Activated naive CD4-positive, alpha-beta T cell treated with anti-CD3 and anti-CD28 coated beads, Interleukin-2, amount 10 ng/mL, durations not matched to agents 7 days and 5 days (primary cell): ENCODE measurements around the gene TRIM24.
A peak's percentile ranks its signal among the peaks of the same experiment; 100 is the strongest.

Source experiments
- CTCF ChIA-PET: fragments of 350-600 bp; sonication (Branson Sonifier 250); formaldehyde crosslinking; loops from one replicate; lab custom pipeline; 2021; ENCODE audit warnings: antibody characterized with exemption; lab: Charles Lee
- DNase-seq: peaks from one replicate; pipeline ENCODE4 v3.0.0-alpha.2; 2020
- H3K27ac Mint-ChIP-seq: one replicate; pipeline ENCODE4 v1.8.0; 2021; ENCODE audit warnings: mild to moderate bottlenecking, moderate library complexity, mixed read lengths
- H3K27me3 Mint-ChIP-seq: one replicate; pipeline ENCODE4 v1.8.0; 2021; ENCODE audit warnings: mild to moderate bottlenecking, mixed read lengths
- H3K36me3 Mint-ChIP-seq: one replicate; pipeline ENCODE4 v1.8.0; 2021; ENCODE audit warnings: mixed read lengths
- H3K4me1 Mint-ChIP-seq: one replicate; pipeline ENCODE4 v1.8.0; 2021; ENCODE audit warnings: mixed read lengths
- H3K4me3 Mint-ChIP-seq: one replicate; pipeline ENCODE4 v1.8.0; 2021; ENCODE audit warnings: mild to moderate bottlenecking, moderate library complexity, mixed read lengths
- H3K9me3 Mint-ChIP-seq: one replicate; pipeline ENCODE4 v1.8.0; 2021; ENCODE audit warnings: mixed read lengths

Gene TRIM24

DNA sequence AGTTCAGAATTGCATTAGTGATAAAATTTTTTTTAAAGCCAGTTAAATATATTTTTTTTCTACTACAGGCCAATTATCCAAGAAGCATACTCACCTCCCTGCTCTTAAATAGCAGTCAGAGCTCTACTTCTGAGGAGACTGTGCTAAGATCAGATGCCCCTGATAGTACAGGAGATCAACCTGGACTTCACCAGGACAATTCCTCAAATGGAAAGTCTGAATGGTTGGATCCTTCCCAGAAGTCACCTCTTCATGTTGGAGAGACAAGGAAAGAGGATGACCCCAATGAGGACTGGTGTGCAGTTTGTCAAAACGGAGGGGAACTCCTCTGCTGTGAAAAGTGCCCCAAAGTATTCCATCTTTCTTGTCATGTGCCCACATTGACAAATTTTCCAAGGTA, 119.1 kb downstream of the TRIM24 start:
- H3K27ac Mint-ChIP-seq = no peak overlapping the region
- DNase-seq = no peak
- no peaks in the 10 kb centered on the region for H3K9me3 Mint-ChIP-seq
- peaks cover 75% of the 10 kb centered on the region for H3K36me3 Mint-ChIP-seq
- no peak overlapping the region for H3K4me3 Mint-ChIP-seq
- peaks cover 3% of the 10 kb centered on the region for H3K4me1 Mint-ChIP-seq
- CTCF ChIA-PET = no interaction called here
- H3K27me3 Mint-ChIP-seq = no peaks in the 10 kb centered on the region

DNA sequence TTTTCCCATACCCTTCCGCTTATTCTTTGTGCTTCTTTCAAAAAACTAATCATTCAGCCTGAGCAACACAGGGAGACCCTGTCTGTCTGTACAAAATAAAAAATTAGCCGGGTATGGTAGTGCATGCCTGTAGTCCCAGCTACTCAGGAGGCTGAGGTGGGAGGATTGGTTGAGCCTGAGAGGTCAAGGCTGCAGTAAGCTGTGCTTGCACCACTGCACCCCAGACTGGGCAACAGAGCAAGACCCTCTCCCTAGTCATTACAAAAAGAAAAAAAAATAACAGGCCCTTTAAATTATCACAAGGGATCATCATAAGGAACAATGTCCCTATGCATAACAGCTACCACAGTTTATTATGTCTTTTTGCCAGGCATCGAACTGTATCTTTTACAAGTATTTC, 119.6 kb downstream of the TRIM24 start:
- Mint-ChIP-seq H3K9me3 (no peaks in the 10 kb centered on the region), H3K36me3 (peaks cover 75% of the 10 kb centered on the region), H3K27ac (no peak overlapping the region), H3K27me3 (no peaks in the 10 kb centered on the region), H3K4me1 (peaks cover 3% of the 10 kb centered on the region), H3K4me3 (no peak overlapping the region)
- DNase-seq = no peak
- CTCF ChIA-PET = no interaction called here

- H3K36me3 Mint-ChIP-seq = peaks cover 80% of the 10 kb centered on the region
- no peaks in the 10 kb centered on the region for H3K27me3 Mint-ChIP-seq
- H3K9me3 Mint-ChIP-seq = no peaks in the 10 kb centered on the region
- H3K27ac Mint-ChIP-seq = no peak overlapping the region
- H3K4me1 Mint-ChIP-seq = no peaks in the 10 kb centered on the region
- DNase-seq = no peak
- CTCF ChIA-PET = no interaction called here
- H3K4me3 Mint-ChIP-seq = no peak overlapping the region
Measured at GRCh38 chr7:138581065-138581464, 121.0 kb downstream of the TRIM24 start.

- H3K27me3 Mint-ChIP-seq = no peaks in the 10 kb centered on the region
- no peak for DNase-seq
- CTCF ChIA-PET = no interaction called here
- H3K36me3 Mint-ChIP-seq = peaks cover 75% of the 10 kb centered on the region
- no peaks in the 10 kb centered on the region for H3K9me3 Mint-ChIP-seq
- H3K4me3 Mint-ChIP-seq = no peak overlapping the region
- no peak overlapping the region for H3K27ac Mint-ChIP-seq
- no peaks in the 10 kb centered on the region for H3K4me1 Mint-ChIP-seq
Measured at GRCh38 chr7:138584283-138584682, 124.2 kb downstream of the TRIM24 start.

DNA sequence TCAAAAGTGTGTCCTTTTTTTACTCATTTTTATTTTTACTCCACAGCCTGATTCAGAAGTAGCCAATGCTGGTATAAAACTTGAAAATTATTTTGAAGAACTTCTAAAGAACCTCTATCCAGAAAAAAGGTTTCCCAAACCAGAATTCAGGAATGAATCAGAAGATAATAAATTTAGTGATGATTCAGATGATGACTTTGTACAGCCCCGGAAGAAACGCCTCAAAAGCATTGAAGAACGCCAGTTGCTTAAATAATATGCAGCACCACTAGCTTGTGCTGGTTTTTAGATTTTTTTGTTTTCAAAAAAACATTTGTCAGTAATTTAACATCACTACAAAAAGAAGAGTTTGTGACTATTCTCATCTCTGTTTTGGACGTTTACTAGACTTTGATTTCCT, 124.6 kb downstream of the TRIM24 start:
- Mint-ChIP-seq H3K4me3 (no peak overlapping the region), H3K27ac (peak overlapping the region; percentile 4), H3K27me3 (no peaks in the 10 kb centered on the region), H3K9me3 (no peaks in the 10 kb centered on the region), H3K4me1 (no peaks in the 10 kb centered on the region), H3K36me3 (peaks cover 71% of the 10 kb centered on the region)
- CTCF ChIA-PET = no interaction called here
- DNase-seq = no peak

GRCh38 chr7:138585283-138585993, 125.4 kb downstream of the TRIM24 start:
- Mint-ChIP-seq H3K36me3 (peaks cover 64% of the 10 kb centered on the region), H3K4me3 (no peak overlapping the region), H3K9me3 (no peaks in the 10 kb centered on the region), H3K4me1 (no peaks in the 10 kb centered on the region), H3K27ac (no peak overlapping the region), H3K27me3 (no peaks in the 10 kb centered on the region)
- DNase-seq = no peak
- CTCF ChIA-PET = no interaction called here

DNA sequence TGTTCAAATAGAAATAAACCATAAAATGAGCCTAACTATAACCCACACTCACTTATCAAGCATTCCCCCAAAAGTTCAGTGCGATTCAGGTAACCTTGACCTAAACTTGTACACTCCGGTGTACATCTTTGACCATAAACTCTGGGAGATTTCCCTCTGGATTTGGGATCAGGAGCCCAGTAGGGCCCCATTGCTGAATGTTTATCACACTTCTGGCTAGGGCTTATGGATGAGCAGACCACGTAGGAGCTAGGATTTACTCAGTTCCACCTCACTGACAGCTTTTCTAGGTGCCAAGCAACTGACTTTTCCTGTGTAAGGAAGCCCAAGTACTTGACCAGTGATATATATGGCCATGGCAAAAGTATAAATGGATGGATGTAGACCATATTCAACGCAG, 127.4 kb downstream of the TRIM24 start:
- H3K4me1 Mint-ChIP-seq = no peaks in the 10 kb centered on the region
- no peaks in the 10 kb centered on the region for H3K27me3 Mint-ChIP-seq
- H3K9me3 Mint-ChIP-seq = no peaks in the 10 kb centered on the region
- no peak for DNase-seq
- H3K27ac Mint-ChIP-seq = no peak overlapping the region
- peaks cover 49% of the 10 kb centered on the region for H3K36me3 Mint-ChIP-seq
- no peak overlapping the region for H3K4me3 Mint-ChIP-seq
- CTCF ChIA-PET = no interaction called here

GRCh38 chr7:138588986-138589385, 128.9 kb downstream of the TRIM24 start:
- Mint-ChIP-seq H3K36me3 (peaks cover 38% of the 10 kb centered on the region), H3K27me3 (no peaks in the 10 kb centered on the region), H3K4me1 (no peaks in the 10 kb centered on the region), H3K4me3 (no peak overlapping the region), H3K27ac (no peak overlapping the region), H3K9me3 (no peaks in the 10 kb centered on the region)
- CTCF ChIA-PET = no interaction called here
- DNase-seq = no peak

- Mint-ChIP-seq H3K4me3 (no peak overlapping the region), H3K27ac (no peak overlapping the region), H3K9me3 (no peaks in the 10 kb centered on the region), H3K4me1 (no peaks in the 10 kb centered on the region), H3K27me3 (no peaks in the 10 kb centered on the region), H3K36me3 (peaks cover 27% of the 10 kb centered on the region)
- CTCF ChIA-PET = no interaction called here
- DNase-seq = no peak
Measured at GRCh38 chr7:138590154-138590553, 130.1 kb downstream of the TRIM24 start.

GRCh38 chr7:138595454-138595853, 135.4 kb downstream of the TRIM24 start:
- no peak for DNase-seq
- no peaks in the 10 kb centered on the region for H3K4me1 Mint-ChIP-seq
- CTCF ChIA-PET = no interaction called here
- H3K4me3 Mint-ChIP-seq = no peak overlapping the region
- H3K9me3 Mint-ChIP-seq = no peaks in the 10 kb centered on the region
- no peaks in the 10 kb centered on the region for H3K27me3 Mint-ChIP-seq
- H3K27ac Mint-ChIP-seq = no peak overlapping the region
- H3K36me3 Mint-ChIP-seq = no peaks in the 10 kb centered on the region

DNA sequence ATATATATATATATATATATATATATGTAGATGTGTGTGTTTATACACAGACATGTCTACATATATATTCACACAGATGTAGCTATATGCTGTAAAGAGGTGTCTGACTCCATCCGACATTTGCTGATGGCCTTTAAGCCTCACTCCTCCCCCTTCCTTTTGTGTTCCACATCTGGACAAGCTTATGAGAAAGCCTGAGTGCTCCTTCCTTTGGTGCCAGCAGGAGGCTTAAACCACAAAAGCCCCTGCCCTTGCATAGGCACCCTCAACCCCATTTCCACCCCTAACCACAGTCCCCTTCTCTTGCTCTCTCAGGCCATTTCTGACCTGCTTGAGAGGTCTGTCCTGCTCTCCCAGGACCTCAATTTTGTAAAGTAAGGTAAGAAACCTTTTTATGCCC, 142.4 kb downstream of the TRIM24 start:
- Mint-ChIP-seq H3K27ac (no peak overlapping the region), H3K36me3 (no peaks in the 10 kb centered on the region), H3K9me3 (peaks cover 2% of the 10 kb centered on the region), H3K27me3 (no peaks in the 10 kb centered on the region), H3K4me1 (no peaks in the 10 kb centered on the region), H3K4me3 (no peak overlapping the region)
- CTCF ChIA-PET = no interaction called here
- DNase-seq = no peak

- Mint-ChIP-seq H3K36me3 (no peaks in the 10 kb centered on the region), H3K4me1 (peaks cover 3% of the 10 kb centered on the region), H3K9me3 (peaks cover 2% of the 10 kb centered on the region), H3K4me3 (no peak overlapping the region), H3K27me3 (no peaks in the 10 kb centered on the region), H3K27ac (no peak overlapping the region)
- CTCF ChIA-PET = no interaction called here
- DNase-seq = no peak
Measured at GRCh38 chr7:138603549-138604318, 143.7 kb downstream of the TRIM24 start.

- Mint-ChIP-seq H3K36me3 (no peaks in the 10 kb centered on the region), H3K27me3 (no peaks in the 10 kb centered on the region), H3K27ac (no peak overlapping the region), H3K9me3 (peaks cover 2% of the 10 kb centered on the region), H3K4me1 (peaks cover 3% of the 10 kb centered on the region), H3K4me3 (no peak overlapping the region)
- CTCF ChIA-PET = no interaction called here
- no peak for DNase-seq
Measured at GRCh38 chr7:138606236-138606635, 146.2 kb downstream of the TRIM24 start.

- Mint-ChIP-seq H3K27ac (no peak overlapping the region), H3K27me3 (no peaks in the 10 kb centered on the region), H3K36me3 (no peaks in the 10 kb centered on the region), H3K4me3 (no peak overlapping the region), H3K4me1 (peaks cover 3% of the 10 kb centered on the region), H3K9me3 (peaks cover 2% of the 10 kb centered on the region)
- no peak for DNase-seq
- CTCF ChIA-PET = no interaction called here
Measured at GRCh38 chr7:138607216-138608126, 147.4 kb downstream of the TRIM24 start.
